Middle frontal gyrus (tissue), 1 donor: ENCODE measurements around the gene TMCO1.
"Not testable (repeated sequence)": the region's sequence is repeated elsewhere in the genome, so short reads cannot be mapped to it uniquely, and the experiment has no call there.

ENCODE experiments used
- DNase-seq: peaks from one replicate; pipeline ENCODE4 v3.0.0-alpha.2; 2015; ENCODE audit warnings: low spot score; ENCODE audit errors: extremely low spot score

The TMCO1 gene

GRCh38 chr1:165688046-165688445, 80.6 kb downstream of the TMCO1 start:
- no peak for DNase-seq

DNA sequence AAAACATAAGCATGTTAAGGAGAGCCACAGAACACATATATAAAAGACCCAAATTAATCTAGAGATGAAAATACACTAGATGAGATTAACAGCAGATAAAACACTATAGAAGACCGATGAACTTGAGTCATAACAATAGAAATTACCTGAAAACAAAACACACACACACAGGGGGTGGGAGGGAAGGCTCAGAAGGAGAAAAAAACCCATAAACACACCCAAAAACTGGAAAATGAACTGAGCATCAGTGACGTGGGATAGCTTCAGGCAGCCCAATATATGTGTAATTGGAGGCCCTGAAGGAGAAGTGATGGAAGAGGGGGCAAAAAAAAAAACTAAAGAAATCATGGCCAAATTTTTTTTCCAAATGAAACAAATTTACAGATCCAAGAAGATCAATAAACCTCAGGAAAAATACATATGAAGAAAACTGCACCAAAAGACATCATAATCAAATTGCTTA, 81.7 kb downstream of the TMCO1 start:
- no peak for DNase-seq

DNA sequence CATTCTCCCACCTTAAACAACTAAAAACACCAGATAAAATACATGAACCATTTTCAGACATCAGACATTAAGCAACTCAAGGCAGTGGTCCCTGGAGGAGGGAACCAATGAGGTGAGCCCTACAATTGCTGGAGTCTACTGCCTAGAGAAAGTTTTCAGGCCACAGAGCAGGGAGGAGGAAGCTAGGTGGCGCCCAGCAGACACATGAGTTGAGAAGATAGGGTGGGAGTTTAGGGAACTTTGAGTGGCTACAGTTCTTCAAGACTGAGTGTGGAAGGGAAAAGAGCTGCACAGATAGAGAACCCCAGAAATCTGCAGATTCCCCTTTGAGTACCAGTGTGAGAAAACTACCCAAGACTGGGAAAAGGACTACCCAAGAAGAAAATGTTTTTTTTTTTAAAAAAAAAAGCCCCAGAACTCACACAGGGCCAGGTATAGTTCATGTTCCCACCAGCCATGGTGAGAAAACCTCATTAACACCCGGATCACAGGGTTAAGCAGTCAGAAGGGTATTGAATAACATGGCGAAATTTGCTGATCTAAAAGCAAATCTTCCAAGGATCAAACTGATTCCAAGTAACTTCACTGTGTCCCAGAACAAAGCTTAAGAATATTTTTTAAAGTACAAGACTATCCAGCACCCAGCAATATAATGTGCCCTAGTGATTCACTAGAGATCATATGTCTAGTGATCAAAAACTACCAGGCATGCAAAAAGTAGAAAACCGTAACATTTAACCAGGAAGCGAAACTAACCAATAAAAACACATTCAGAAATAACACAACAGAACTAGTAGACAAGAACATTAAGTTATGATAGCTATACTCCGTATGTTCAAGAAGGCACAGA, 82.3 kb downstream of the TMCO1 start:
- no peak for DNase-seq

- no peak for DNase-seq
Observed at GRCh38 chr1:165683848-165684485, 84.7 kb downstream of the TMCO1 start.

GRCh38 chr1:165680773-165681172, 87.9 kb downstream of the TMCO1 start:
- not testable (repeated sequence) for DNase-seq

DNA sequence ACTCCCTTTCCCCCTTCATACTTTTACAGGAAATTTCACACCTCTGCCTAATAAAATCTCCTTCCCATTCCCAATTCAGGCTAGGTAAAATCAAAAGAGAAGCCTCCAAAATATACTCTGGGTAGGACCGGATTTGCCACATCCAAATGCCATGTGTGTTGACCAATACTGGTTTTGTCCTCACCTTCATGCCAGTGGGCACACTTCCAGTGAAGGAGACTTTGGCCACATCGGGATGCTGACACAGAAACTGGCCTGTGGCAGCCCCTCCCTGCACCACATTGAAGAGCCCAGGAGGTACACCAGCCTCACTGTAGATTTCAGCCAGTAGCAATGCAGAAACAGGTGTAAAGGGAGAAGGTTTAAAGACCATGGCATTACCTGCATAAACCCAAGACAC, 88.4 kb downstream of the TMCO1 start:
- DNase-seq: no peak

DNA sequence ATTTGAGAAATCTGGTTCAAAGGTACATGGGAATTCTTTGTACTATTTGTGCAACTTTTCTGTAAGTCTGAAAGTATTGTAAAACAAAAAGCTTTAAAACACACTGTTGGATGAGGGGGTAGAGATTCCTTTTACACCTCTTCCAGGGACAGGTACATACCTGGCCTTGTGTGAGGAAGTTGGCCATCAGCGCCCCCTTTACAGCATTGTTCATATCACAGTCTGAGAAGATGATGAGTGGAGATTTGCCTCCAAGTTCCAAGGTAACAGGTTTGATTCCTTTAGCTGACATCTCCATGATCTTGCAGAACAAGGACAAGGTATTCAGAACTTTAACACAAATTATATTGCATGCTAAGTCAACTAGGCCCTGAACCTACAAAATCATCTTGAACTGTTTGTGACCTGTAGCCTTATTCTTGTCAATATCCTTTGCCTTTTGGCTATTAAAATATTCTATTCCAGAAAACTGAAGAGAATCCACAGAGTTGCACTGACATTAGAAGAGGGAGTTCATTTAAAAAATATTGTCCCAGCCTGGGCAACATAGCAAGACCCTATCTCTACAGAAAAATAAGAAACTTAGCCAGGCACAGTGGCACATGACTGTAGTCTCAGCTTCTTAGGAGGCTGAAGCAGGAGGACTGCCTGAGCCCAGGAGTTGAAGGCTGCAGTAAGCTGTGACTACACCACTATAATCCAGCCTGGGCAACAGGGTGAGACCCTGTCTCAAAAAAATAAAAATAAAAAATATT, 89.2 kb downstream of the TMCO1 start:
- no peak for DNase-seq

DNA sequence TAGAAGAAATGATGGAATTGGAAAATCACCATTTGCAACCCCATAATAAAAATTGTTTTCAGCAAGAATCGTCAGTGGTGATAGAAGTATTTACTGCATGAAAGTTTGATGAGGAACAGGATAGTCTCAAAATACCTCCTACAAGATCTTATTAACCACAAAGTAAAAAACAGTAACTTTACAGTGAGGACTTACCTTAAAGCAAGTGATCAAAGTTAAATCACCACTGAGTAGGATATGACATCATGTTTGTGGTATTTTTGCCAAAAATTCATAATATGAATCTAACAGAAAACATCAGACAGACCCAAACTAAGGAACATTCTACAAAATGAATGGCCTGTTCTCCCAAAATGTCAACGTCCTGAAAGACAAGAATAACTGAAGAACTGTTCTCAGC, 90.2 kb downstream of the TMCO1 start:
- DNase-seq: no peak
